Measurements from ENCODE around the gene KIF15. TPM values are rescaled to one million over a fixed set of nuclear protein-coding genes. Genes with fewer than 3 reads are reported as not detected.

KIF15 gene
- total and polyA plus RNA-seq, 10 donors: 0.74 to 5.2 (median 3.1) TPM

DNA sequence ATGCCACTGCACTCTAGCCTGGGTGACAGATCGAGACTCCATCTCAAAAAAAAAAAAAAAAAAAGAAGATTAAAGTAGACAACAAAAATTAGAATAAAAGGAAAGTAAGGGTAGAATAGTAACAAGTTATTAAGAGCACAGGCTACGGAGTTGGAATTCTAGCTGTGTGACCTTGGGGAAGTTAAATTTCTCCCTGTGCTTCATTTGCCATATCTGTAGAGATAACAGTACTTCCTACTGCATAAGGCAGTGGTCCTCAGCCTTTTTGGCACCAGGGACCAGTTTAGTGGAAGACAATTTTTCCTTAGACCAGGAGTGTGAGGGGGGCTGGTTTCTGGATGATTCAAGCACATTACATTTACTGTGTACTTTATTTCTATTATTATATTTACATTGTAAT, 71.4 kb downstream of the KIF15 start:
- DNase-seq: no peak
- H3K36me3 ChIP-seq: peaks cover 0 to 59% (median 0%) of the 10 kb centered on the region in 6 donors
- TF ChIP-seq, protein P1, sequence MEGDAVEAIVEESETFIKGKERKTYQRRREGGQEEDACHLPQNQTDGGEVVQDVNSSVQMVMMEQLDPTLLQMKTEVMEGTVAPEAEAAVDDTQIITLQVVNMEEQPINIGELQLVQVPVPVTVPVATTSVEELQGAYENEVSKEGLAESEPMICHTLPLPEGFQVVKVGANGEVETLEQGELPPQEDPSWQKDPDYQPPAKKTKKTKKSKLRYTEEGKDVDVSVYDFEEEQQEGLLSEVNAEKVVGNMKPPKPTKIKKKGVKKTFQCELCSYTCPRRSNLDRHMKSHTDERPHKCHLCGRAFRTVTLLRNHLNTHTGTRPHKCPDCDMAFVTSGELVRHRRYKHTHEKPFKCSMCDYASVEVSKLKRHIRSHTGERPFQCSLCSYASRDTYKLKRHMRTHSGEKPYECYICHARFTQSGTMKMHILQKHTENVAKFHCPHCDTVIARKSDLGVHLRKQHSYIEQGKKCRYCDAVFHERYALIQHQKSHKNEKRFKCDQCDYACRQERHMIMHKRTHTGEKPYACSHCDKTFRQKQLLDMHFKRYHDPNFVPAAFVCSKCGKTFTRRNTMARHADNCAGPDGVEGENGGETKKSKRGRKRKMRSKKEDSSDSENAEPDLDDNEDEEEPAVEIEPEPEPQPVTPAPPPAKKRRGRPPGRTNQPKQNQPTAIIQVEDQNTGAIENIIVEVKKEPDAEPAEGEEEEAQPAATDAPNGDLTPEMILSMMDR (IDR thresholded peaks at IDR 0.05 in 8 of 11, conservative IDR thresholded peaks at IDR 0.05 in 3 of 11): no peak
- TF ChIP-seq POLR2AphosphoS5 (IDR thresholded peaks at IDR 0.05) (no peak), POLR2A (IDR thresholded peaks at IDR 0.05) (no peak)
- intact Hi-C loops (cut with DNase I; ENCODE audit: low total_unique reads): no loop called here
- 58 to 92% (median 82%) methylated on average over 2 of the region's 2 CpGs for WGBS, 5 donors
- no peaks in the 10 kb centered on the region for H3K27me3 ChIP-seq (replicated peaks in 1 of 7)
- H3K4me1 ChIP-seq: no peaks in the 10 kb centered on the region
- H3K4me3 ChIP-seq: no peak overlapping the region
- H3K27ac ChIP-seq: no peak overlapping the region
- peaks cover 3 to 31% (median 29%) of the 10 kb centered on the region in 8 donors for H3K9me3 ChIP-seq

DNA sequence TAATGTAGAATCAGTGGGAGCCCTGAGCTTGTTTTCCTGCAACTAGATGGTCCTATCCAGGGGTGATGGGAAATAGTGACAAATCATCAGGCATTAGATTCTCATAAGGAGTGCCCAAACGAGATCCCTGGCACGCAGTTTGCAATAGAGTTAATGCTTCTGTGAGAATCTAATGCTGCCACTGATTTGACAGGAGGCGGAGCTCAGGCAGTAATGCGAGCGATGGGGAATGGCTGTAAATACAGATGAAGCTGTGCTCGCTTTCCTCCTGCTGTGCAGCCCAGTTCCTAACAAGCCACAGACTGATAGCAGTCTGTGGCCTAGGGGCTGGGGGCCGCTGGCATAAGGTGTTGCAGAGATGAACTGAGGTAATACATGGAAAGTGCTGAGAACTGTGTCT, 71.8 kb downstream of the KIF15 start:
- H3K4me1 ChIP-seq: no peaks in the 10 kb centered on the region
- peaks cover 3 to 36% (median 31%) of the 10 kb centered on the region in 8 donors for H3K9me3 ChIP-seq
- peaks cover 0 to 59% (median 0%) of the 10 kb centered on the region in 6 donors for H3K36me3 ChIP-seq
- TF ChIP-seq, protein P1 (IDR thresholded peaks at IDR 0.05 in 8 of 11, conservative IDR thresholded peaks at IDR 0.05 in 3 of 11): no peak
- no peak for TF ChIP-seq POLR2A (IDR thresholded peaks at IDR 0.05)
- TF ChIP-seq POLR2AphosphoS5 (IDR thresholded peaks at IDR 0.05): no peak
- no peaks in the 10 kb centered on the region for H3K27me3 ChIP-seq (replicated peaks in 1 of 7)
- H3K4me3 ChIP-seq: no peak overlapping the region
- intact Hi-C loops (cut with DNase I; ENCODE audit: low total_unique reads): no loop called here
- no peak overlapping the region for H3K27ac ChIP-seq
- 93 to 97% (median 97%) methylated on average over 7 of the region's 7 CpGs for WGBS, 5 donors
- DNase-seq: no peak

DNA sequence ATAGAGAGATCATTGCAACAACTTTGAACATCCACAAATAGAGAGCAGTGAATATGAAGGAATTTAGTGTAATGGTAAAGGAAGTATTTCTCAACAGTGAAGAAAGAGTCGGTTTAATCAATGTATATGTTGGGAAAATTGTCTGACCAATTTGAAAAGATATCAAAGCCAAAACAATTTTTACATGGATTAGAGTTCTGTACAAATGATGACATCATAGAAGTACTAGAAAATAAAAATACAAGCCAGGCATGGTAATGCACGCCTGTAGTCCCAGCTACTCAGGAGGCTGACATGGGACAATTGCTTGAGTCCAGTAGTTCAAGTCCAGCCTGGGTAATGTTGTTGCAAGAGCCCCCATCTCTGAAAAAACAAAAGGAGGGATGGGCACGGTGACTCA, 74.1 kb downstream of the KIF15 start:
- no peak overlapping the region for H3K27ac ChIP-seq
- peaks cover 0 to 62% (median 0%) of the 10 kb centered on the region in 6 donors for H3K36me3 ChIP-seq
- peaks cover 3 to 37% (median 31%) of the 10 kb centered on the region in 8 donors for H3K9me3 ChIP-seq
- no peak for DNase-seq
- no peaks in the 10 kb centered on the region for H3K4me1 ChIP-seq
- TF ChIP-seq POLR2A (IDR thresholded peaks at IDR 0.05) (no peak), POLR2AphosphoS5 (IDR thresholded peaks at IDR 0.05) (no peak)
- TF ChIP-seq, protein P1 (IDR thresholded peaks at IDR 0.05 in 8 of 11, conservative IDR thresholded peaks at IDR 0.05 in 3 of 11): no peak
- intact Hi-C loops (cut with DNase I; ENCODE audit: low total_unique reads): no loop called here
- H3K27me3 ChIP-seq (replicated peaks in 1 of 7): no peaks in the 10 kb centered on the region
- H3K4me3 ChIP-seq: no peak overlapping the region
- 96 to 99% (median 97%) methylated on average over 3 of the region's 3 CpGs for WGBS, 5 donors

DNA sequence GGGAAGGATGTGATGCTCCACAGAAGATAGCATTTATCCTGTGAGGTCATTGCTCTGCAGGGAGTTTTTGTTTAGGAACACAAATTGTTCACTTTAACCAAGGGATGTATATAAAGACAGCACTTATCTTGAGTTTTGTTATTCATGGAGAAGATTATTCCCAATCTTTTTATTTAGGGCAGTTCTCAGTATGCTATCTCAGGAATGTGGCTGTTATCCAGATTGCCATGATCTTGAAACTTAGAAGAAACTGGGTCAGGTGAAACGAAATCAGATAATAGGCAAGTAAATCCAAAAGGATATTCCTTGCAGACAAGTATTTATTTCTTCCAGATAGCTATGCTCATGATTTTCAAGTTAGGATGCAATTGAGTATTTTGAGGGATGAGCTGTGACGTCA, 80.8 kb downstream of the KIF15 start:
- no peak overlapping the region for H3K4me3 ChIP-seq
- intact Hi-C loops (cut with DNase I; ENCODE audit: low total_unique reads): no loop called here
- no peaks in the 10 kb centered on the region for H3K27me3 ChIP-seq (replicated peaks in 1 of 7)
- H3K4me1 ChIP-seq: no peaks in the 10 kb centered on the region
- TF ChIP-seq POLR2AphosphoS5 (IDR thresholded peaks at IDR 0.05) (no peak), POLR2A (IDR thresholded peaks at IDR 0.05) (no peak)
- TF ChIP-seq, protein P1 (IDR thresholded peaks at IDR 0.05 in 8 of 11, conservative IDR thresholded peaks at IDR 0.05 in 3 of 11): no peak
- peaks cover 0 to 75% (median 0%) of the 10 kb centered on the region in 6 donors for H3K36me3 ChIP-seq
- WGBS, 5 donors: 89 to 93% (median 92%) methylated on average over 2 of the region's 2 CpGs
- H3K27ac ChIP-seq: no peak overlapping the region
- peaks cover 0 to 13% (median 8%) of the 10 kb centered on the region in 8 donors for H3K9me3 ChIP-seq
- DNase-seq: no peak
